Measurements from ENCODE around the gene PRRX1. TPM values are rescaled to one million over a fixed set of nuclear protein-coding genes. Genes with fewer than 3 reads are reported as not detected.

PRRX1 gene
- total and polyA plus RNA-seq, 4 donors, result 7.7 to 37.5 (median 13.9) TPM

DNA sequence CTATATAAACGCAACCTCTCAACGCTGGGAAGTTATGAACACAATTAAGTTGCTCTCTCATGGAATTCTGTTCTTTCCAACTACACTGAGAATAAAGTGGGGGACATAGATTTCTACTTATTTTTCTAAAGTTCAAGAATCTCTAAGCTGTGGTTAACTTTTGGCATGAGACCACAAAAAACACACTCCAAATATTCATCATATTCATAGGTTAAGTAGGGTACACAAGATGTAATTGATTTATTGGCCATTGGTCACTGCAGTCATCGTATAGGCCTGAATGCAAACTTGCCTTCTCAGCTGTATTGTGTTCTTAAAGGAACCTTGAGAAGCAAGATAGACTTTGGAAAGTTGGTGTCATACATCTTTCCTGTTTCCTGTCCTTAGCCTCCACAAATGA, 40.3 kb downstream of the PRRX1 start:
- no peak overlapping the region for H3K9ac ChIP-seq (ENCODE audit: insufficient read depth in 1 of 2, low read length in 2 of 2)
- no peak for ATAC-seq (ENCODE audit: insufficient read depth, low FRiP score)
- H3K27ac ChIP-seq (ENCODE audit: low read depth in 1 of 2, low read length in 1 of 2), result no peak overlapping the region
- peaks cover 0 to 6% (median under 1%) of the 10 kb centered on the region in 5 donors for H3K4me1 ChIP-seq (ENCODE audit: control insufficient read depth in 5 of 5, insufficient read depth in 5 of 5, low read length in 5 of 5)
- no peak for DNase-seq
- TF ChIP-seq, protein P1, sequence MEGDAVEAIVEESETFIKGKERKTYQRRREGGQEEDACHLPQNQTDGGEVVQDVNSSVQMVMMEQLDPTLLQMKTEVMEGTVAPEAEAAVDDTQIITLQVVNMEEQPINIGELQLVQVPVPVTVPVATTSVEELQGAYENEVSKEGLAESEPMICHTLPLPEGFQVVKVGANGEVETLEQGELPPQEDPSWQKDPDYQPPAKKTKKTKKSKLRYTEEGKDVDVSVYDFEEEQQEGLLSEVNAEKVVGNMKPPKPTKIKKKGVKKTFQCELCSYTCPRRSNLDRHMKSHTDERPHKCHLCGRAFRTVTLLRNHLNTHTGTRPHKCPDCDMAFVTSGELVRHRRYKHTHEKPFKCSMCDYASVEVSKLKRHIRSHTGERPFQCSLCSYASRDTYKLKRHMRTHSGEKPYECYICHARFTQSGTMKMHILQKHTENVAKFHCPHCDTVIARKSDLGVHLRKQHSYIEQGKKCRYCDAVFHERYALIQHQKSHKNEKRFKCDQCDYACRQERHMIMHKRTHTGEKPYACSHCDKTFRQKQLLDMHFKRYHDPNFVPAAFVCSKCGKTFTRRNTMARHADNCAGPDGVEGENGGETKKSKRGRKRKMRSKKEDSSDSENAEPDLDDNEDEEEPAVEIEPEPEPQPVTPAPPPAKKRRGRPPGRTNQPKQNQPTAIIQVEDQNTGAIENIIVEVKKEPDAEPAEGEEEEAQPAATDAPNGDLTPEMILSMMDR (IDR thresholded peaks at IDR 0.05; ENCODE audit: control extremely low read depth, extremely low read depth), result no peak
- H3K27me3 ChIP-seq (ENCODE audit: control insufficient read depth in 3 of 3, insufficient read depth in 3 of 3, low read length in 2 of 3), result no peaks in the 10 kb centered on the region
- WGBS, 2 donors, result 86 to 92% methylated on average over 3 of the region's 3 CpGs
- no peaks in the 10 kb centered on the region for H3K36me3 ChIP-seq (ENCODE audit: control insufficient read depth in 4 of 4, insufficient read depth in 4 of 4, low read length in 4 of 4)
- peaks cover 0 to 3% (median 0%) of the 10 kb centered on the region in 4 donors for H3K9me3 ChIP-seq (ENCODE audit: control insufficient read depth in 4 of 4, insufficient read depth in 3 of 4, low read length in 3 of 4)
- H3K4me3 ChIP-seq, result no peak overlapping the region

DNA sequence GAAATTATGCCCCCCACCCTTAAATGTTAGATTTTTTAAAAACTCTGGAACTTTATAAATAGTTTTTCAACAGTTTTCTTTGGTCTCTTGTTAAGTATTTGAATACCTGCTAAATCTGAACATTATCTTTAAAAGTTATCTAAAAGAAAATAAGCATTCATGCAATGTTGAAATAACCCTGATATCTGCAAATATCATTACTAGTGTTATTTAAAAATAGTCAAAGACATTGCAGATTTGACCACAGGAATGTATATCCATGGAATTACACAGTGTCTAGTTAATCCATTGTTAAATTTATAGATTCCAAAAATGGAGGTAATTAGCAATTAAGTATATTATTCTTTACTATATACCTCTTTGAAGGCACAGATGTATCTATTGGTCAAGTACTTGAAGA, 42.0 kb downstream of the PRRX1 start:
- Histone ChIP-seq H3K4me1 (ENCODE audit: control insufficient read depth in 5 of 5, insufficient read depth in 5 of 5, low read length in 5 of 5) (peaks cover 0 to 5% (median 0%) of the 10 kb centered on the region in 5 donors), H3K36me3 (ENCODE audit: control insufficient read depth in 4 of 4, insufficient read depth in 4 of 4, low read length in 4 of 4) (no peaks in the 10 kb centered on the region), H3K9ac (ENCODE audit: insufficient read depth in 1 of 2, low read length in 2 of 2) (no peak overlapping the region), H3K9me3 (ENCODE audit: control insufficient read depth in 4 of 4, insufficient read depth in 3 of 4, low read length in 3 of 4) (peaks cover 0 to 3% (median 0%) of the 10 kb centered on the region in 4 donors), H3K4me3 (no peak overlapping the region), H3K27ac (ENCODE audit: low read depth in 1 of 2, low read length in 1 of 2) (no peak overlapping the region), H3K27me3 (ENCODE audit: control insufficient read depth in 3 of 3, insufficient read depth in 3 of 3, low read length in 2 of 3) (no peaks in the 10 kb centered on the region)
- ATAC-seq (ENCODE audit: insufficient read depth, low FRiP score), result no peak
- TF ChIP-seq, protein P1 (IDR thresholded peaks at IDR 0.05; ENCODE audit: control extremely low read depth, extremely low read depth), result no peak
- no peak for DNase-seq

DNA sequence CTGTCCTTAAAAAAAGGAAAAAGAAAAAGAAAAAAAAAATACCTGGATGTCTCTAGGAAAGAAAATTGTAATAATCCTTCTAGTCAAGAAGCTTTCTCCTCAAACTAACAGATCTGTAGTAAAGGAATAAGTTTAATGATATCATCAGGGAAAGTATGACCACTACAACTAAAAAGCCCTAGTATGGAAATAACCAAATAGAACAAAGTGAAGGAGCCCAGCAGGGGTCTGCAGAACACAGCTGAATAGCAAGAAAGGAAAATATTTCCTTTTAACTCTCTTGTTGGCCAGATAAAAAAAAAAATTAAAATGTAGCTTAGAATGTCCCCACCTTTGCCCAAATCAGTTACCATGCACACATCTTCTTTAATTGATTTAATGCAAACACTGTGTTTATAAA, 43.2 kb downstream of the PRRX1 start:
- ATAC-seq (ENCODE audit: insufficient read depth, low FRiP score) (no peak), DNase-seq (no peak)
- H3K4me3 ChIP-seq, result no peak overlapping the region
- H3K27me3 ChIP-seq (ENCODE audit: control insufficient read depth in 3 of 3, insufficient read depth in 3 of 3, low read length in 2 of 3), result no peaks in the 10 kb centered on the region
- H3K36me3 ChIP-seq (ENCODE audit: control insufficient read depth in 4 of 4, insufficient read depth in 4 of 4, low read length in 4 of 4), result no peaks in the 10 kb centered on the region
- no peak overlapping the region for H3K9ac ChIP-seq (ENCODE audit: insufficient read depth in 1 of 2, low read length in 2 of 2)
- TF ChIP-seq, protein P1 (IDR thresholded peaks at IDR 0.05; ENCODE audit: control extremely low read depth, extremely low read depth), result no peak
- peaks cover 0 to 3% (median 0%) of the 10 kb centered on the region in 4 donors for H3K9me3 ChIP-seq (ENCODE audit: control insufficient read depth in 4 of 4, insufficient read depth in 3 of 4, low read length in 3 of 4)
- H3K27ac ChIP-seq (ENCODE audit: low read depth in 1 of 2, low read length in 1 of 2), result no peak overlapping the region
- peaks cover 0 to 5% (median 0%) of the 10 kb centered on the region in 5 donors for H3K4me1 ChIP-seq (ENCODE audit: control insufficient read depth in 5 of 5, insufficient read depth in 5 of 5, low read length in 5 of 5)
